ENCODE measurements around the gene BPIFB1. TPM values are rescaled to one million over a fixed set of nuclear protein-coding genes. Genes with fewer than 3 reads are reported as not detected.

The BPIFB1 gene, protein sequence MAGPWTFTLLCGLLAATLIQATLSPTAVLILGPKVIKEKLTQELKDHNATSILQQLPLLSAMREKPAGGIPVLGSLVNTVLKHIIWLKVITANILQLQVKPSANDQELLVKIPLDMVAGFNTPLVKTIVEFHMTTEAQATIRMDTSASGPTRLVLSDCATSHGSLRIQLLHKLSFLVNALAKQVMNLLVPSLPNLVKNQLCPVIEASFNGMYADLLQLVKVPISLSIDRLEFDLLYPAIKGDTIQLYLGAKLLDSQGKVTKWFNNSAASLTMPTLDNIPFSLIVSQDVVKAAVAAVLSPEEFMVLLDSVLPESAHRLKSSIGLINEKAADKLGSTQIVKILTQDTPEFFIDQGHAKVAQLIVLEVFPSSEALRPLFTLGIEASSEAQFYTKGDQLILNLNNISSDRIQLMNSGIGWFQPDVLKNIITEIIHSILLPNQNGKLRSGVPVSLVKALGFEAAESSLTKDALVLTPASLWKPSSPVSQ
- total RNA-seq (under 1 TPM in 2 of 5 donors, not detected in 3; 0.16 to 0.76 TPM), total RNA-seq (0 to 0.13 (median 0) reads per million in 29 experiments)
- total RNA-seq (2013) = not detected

DNA sequence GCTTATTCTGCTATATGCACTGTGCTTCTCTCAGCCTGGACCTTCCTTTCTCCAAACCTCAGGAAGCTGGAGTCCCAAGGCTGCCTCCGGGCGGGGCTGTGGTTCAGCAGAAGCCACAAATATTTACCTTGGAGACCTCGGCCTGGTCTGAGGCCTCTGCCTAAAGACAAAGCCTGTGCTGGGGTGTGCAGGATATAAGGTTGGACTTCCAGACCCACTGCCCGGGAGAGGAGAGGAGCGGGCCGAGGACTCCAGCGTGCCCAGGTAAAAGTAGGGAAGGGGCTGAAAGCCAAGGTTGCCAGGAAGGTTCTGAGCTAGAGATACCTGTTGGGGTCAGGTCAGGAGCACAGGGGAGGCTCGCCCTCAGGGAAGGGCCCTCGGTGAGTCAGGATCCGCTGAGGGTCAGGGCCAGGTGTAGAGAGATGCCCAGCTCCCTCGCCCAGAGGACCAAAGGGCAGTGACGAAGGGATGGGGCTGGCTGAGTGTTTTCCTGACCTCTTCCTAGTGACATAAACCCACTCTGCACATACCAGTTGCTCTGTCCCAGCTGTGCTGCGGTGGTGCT is at the start of gene BPIFB1:
Gene BPIFB1, plus strand, starts transcription at position 224 of the 565 bp plus-strand sequence. CDS start 2,860 bp downstream, outside the sequence.
- CTCF ChIA-PET = no interaction called here
- WGBS (ENCODE audit: insufficient coverage) = 100% methylated on average over 4 of the region's 13 CpGs
- peaks cover 0 to 50% of the 10 kb centered on the region in 2 experiments for H3K27me3 ChIP-seq (replicated peaks in 1 of 2; ENCODE audit: control insufficient read depth in 2 of 2, extremely low read depth in 1 of 2, insufficient read depth in 2 of 2, low read length in 1 of 2)
- Mint-ChIP-seq H3K27ac (no peak within 1 kb of the TSS), H3K4me3 (no peak within 1 kb of the TSS), H3K27me3 (peaks cover 12 to 34% of the 10 kb centered on the region in 2 donors), H3K36me3 (no peaks in the 10 kb centered on the region), H3K9me3 (no peaks in the 10 kb centered on the region), H3K4me1 (no peaks in the 10 kb centered on the region)
- no peaks in the 10 kb centered on the region for H3K36me3 ChIP-seq (ENCODE audit: control insufficient read depth in 2 of 2, extremely low read depth in 1 of 2, insufficient read depth in 1 of 2, low read length in 1 of 2)
- H3K27ac ChIP-seq (ENCODE audit: low read length) = no peak within 1 kb of the TSS
- ATAC-seq (replicated peaks in 1 of 4) = no peak
- POLR2A ChIA-PET = no interaction called here
- DNase-seq = no peak
- H3K9me3 ChIP-seq = no peaks in the 10 kb centered on the region
- no peak within 1 kb of the TSS for H3K4me3 ChIP-seq (ENCODE audit: control insufficient read depth in 1 of 2, extremely low read depth in 1 of 2, low read length in 1 of 2)
- H3K4me1 ChIP-seq (ENCODE audit: control insufficient read depth in 1 of 2, extremely low read depth in 1 of 2, insufficient read depth in 2 of 2, low read length in 2 of 2) = no peaks in the 10 kb centered on the region

DNA sequence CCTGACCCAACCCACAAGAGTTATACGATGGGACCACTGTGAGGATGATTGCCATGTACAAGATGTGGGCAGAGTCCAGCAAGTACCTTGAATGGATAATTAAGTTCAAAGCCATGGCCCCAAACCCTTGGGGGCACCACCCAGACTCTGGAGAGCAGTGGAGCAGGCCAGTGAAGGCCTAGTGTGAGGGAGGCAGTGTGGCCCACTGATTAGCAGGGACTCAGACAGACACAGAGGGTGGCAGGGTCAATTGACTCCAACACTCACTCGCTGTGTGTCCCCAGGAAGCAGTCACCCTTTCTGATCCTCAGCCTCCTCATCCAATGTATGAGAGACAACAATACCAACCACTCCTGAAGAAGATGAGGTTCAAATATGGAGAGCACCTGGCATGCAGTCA is 49.0 kb upstream of the BPIFB1 start:
- POLR2A ChIA-PET = no interaction called here
- H3K9me3 Mint-ChIP-seq = no peaks in the 10 kb centered on the region
- no peak for DNase-seq

DNA sequence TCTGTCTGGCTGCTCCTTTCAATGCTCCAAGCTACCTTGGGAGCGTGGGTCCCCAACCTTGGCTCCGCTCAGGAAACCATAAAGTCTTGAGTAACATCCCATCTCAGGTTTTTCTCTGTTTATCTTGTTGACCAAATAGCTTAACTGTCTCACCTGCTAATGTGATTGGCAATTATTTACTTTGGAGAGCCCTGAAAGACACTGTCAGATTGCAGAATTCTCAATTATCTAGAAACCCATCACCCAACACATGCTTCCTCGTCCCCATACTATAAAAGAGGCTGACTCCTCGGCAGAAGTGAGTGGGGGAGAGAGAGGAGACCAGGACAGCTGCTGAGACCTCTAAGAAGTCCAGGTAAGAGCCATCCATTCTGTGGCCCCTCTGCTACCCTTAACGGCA is 47.3 kb upstream of the BPIFB1 start, which contains the start of gene BPIFA1:
Gene BPIFA1, plus strand, starts transcription at position 301 of the 400 bp plus-strand sequence. CDS start 1,716 bp downstream, outside the sequence.
- POLR2A ChIA-PET = no interaction called here
- 86% methylated on average over 1 of the region's 5 CpGs for WGBS (ENCODE audit: insufficient coverage)

More for the DNA sequence above, 49.0 kb upstream of the BPIFB1 start:
- CTCF ChIA-PET = no interaction called here
- Mint-ChIP-seq H3K36me3 (no peaks in the 10 kb centered on the region), H3K4me1 (peaks cover 5 to 13% (median 10%) of the 10 kb centered on the region in 3 donors), H3K27ac (no peak overlapping the region), H3K27me3 (peaks cover 4 to 21% of the 10 kb centered on the region in 2 donors), H3K4me3 (no peak overlapping the region)
- WGBS (ENCODE audit: insufficient coverage) = no CpG with 5 or more reads among the region's 2 CpGs
- H3K4me3 ChIP-seq (ENCODE audit: control insufficient read depth in 1 of 2, extremely low read depth in 1 of 2, low read length in 1 of 2) = no peak overlapping the region
- H3K4me1 ChIP-seq (ENCODE audit: control insufficient read depth in 1 of 2, extremely low read depth in 1 of 2, insufficient read depth in 2 of 2, low read length in 2 of 2) = no peaks in the 10 kb centered on the region
- H3K9me3 ChIP-seq = no peaks in the 10 kb centered on the region
- H3K27ac ChIP-seq (ENCODE audit: low read length) = no peak overlapping the region
- no peak for ATAC-seq (replicated peaks in 1 of 4)
- H3K36me3 ChIP-seq (ENCODE audit: control insufficient read depth in 2 of 2, extremely low read depth in 1 of 2, insufficient read depth in 1 of 2, low read length in 1 of 2) = no peaks in the 10 kb centered on the region
- peaks cover 2 to 37% of the 10 kb centered on the region in 2 experiments for H3K27me3 ChIP-seq (replicated peaks in 1 of 2; ENCODE audit: control insufficient read depth in 2 of 2, extremely low read depth in 1 of 2, insufficient read depth in 2 of 2, low read length in 1 of 2)

DNA sequence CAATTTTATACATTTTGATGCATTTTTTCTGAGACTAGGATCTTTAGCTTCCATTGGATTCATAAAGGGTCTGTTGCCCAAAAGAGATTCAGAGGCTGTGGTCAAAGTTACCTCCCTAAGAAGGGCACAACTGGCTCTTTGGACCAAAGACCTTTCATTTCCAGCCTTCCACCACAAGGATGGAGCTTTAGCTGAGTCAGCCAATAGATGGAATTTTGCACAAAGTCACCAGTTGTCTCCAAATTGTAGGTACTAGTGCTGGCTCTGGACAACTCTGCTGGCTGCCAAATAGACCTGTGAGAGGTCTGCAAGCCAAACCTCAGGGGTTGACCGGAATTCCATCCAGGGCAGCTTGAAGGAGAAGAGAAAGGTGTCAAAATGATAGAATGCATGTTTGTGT is 46.7 kb upstream of the BPIFB1 start:
- ATAC-seq (replicated peaks in 1 of 4) (no peak), DNase-seq (no peak)
- CTCF ChIA-PET = interaction anchor here in 1 of 2 donors (0.7 kb wide), 1 partner anchor 1452 kb away, joined by 3 read pairs; no protein-coding TSS in a partner anchor
- Mint-ChIP-seq H3K36me3 (no peaks in the 10 kb centered on the region), H3K27me3 (peaks cover 14 to 30% of the 10 kb centered on the region in 2 donors), H3K9me3 (no peaks in the 10 kb centered on the region), H3K4me3 (no peak overlapping the region), H3K4me1 (peaks cover 5 to 13% (median 10%) of the 10 kb centered on the region in 3 donors), H3K27ac (no peak overlapping the region)
- Histone ChIP-seq H3K27ac (ENCODE audit: low read length) (no peak overlapping the region), H3K36me3 (ENCODE audit: control insufficient read depth in 2 of 2, extremely low read depth in 1 of 2, insufficient read depth in 1 of 2, low read length in 1 of 2) (no peaks in the 10 kb centered on the region), H3K9me3 (no peaks in the 10 kb centered on the region), H3K4me1 (ENCODE audit: control insufficient read depth in 1 of 2, extremely low read depth in 1 of 2, insufficient read depth in 2 of 2, low read length in 2 of 2) (no peaks in the 10 kb centered on the region), H3K4me3 (ENCODE audit: control insufficient read depth in 1 of 2, extremely low read depth in 1 of 2, low read length in 1 of 2) (no peak overlapping the region), H3K27me3 (replicated peaks in 1 of 2; ENCODE audit: control insufficient read depth in 2 of 2, extremely low read depth in 1 of 2, insufficient read depth in 2 of 2, low read length in 1 of 2) (peaks cover 2 to 32% of the 10 kb centered on the region in 2 experiments)
- WGBS (ENCODE audit: insufficient coverage) = no CpG with 5 or more reads among the region's 1 CpG
- POLR2A ChIA-PET = no interaction called here

More for the DNA sequence above, 47.3 kb upstream of the BPIFB1 start, which contains the start of gene BPIFA1:
- Mint-ChIP-seq H3K36me3 (no peaks in the 10 kb centered on the region), H3K4me1 (peaks cover 5 to 13% (median 10%) of the 10 kb centered on the region in 3 donors), H3K27ac (no peak within 1 kb of the TSS), H3K4me3 (no peak within 1 kb of the TSS), H3K27me3 (peaks cover 14 to 30% of the 10 kb centered on the region in 2 donors), H3K9me3 (no peaks in the 10 kb centered on the region)
- no peak for DNase-seq
- CTCF ChIA-PET = no interaction called here
- Histone ChIP-seq H3K27ac (ENCODE audit: low read length) (no peak within 1 kb of the TSS), H3K27me3 (replicated peaks in 1 of 2; ENCODE audit: control insufficient read depth in 2 of 2, extremely low read depth in 1 of 2, insufficient read depth in 2 of 2, low read length in 1 of 2) (peaks cover 2 to 36% of the 10 kb centered on the region in 2 experiments), H3K4me1 (ENCODE audit: control insufficient read depth in 1 of 2, extremely low read depth in 1 of 2, insufficient read depth in 2 of 2, low read length in 2 of 2) (no peaks in the 10 kb centered on the region), H3K9me3 (no peaks in the 10 kb centered on the region), H3K4me3 (ENCODE audit: control insufficient read depth in 1 of 2, extremely low read depth in 1 of 2, low read length in 1 of 2) (no peak within 1 kb of the TSS), H3K36me3 (ENCODE audit: control insufficient read depth in 2 of 2, extremely low read depth in 1 of 2, insufficient read depth in 1 of 2, low read length in 1 of 2) (no peaks in the 10 kb centered on the region)
- no peak for ATAC-seq (replicated peaks in 1 of 4)

DNA sequence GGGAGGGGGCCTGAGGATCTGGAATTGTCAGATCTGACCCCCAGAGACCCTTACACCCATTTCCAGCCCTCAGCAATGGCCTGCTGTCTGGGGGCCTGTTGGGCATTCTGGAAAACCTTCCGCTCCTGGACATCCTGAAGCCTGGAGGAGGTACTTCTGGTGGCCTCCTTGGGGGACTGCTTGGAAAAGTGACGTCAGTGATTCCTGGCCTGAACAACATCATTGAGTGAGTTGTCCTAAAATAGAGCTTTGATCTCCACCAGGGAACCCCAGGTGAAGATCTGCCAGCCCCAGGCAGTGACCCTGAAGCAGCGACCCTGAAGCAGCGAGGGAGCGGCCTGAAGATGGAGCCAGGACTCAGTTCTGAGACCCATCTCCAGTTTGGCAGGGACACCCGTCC is 45.0 kb upstream of the BPIFB1 start:
- ChIA-PET POLR2A (no interaction called here), CTCF (no interaction called here)
- H3K9me3 ChIP-seq = no peaks in the 10 kb centered on the region
- H3K4me3 Mint-ChIP-seq = no peak overlapping the region
- no peaks in the 10 kb centered on the region for H3K9me3 Mint-ChIP-seq
- H3K27me3 ChIP-seq (replicated peaks in 1 of 2; ENCODE audit: control insufficient read depth in 2 of 2, extremely low read depth in 1 of 2, insufficient read depth in 2 of 2, low read length in 1 of 2) = peaks cover 2 to 25% of the 10 kb centered on the region in 2 experiments
- no peak overlapping the region for H3K27ac Mint-ChIP-seq
- ATAC-seq (replicated peaks in 1 of 4) = no peak
- H3K36me3 Mint-ChIP-seq = no peaks in the 10 kb centered on the region
- H3K27me3 Mint-ChIP-seq = peaks cover 22 to 28% of the 10 kb centered on the region in 2 donors
- no peak overlapping the region for H3K27ac ChIP-seq (ENCODE audit: low read length)
- WGBS (ENCODE audit: insufficient coverage) = 79% methylated on average over 6 of the region's 6 CpGs
- DNase-seq = no peak
- no peaks in the 10 kb centered on the region for H3K4me1 ChIP-seq (ENCODE audit: control insufficient read depth in 1 of 2, extremely low read depth in 1 of 2, insufficient read depth in 2 of 2, low read length in 2 of 2)
- H3K4me1 Mint-ChIP-seq = peaks cover 0 to 3% (median 2%) of the 10 kb centered on the region in 3 donors
- H3K36me3 ChIP-seq (ENCODE audit: control insufficient read depth in 2 of 2, extremely low read depth in 1 of 2, insufficient read depth in 1 of 2, low read length in 1 of 2) = no peaks in the 10 kb centered on the region
- H3K4me3 ChIP-seq (ENCODE audit: control insufficient read depth in 1 of 2, extremely low read depth in 1 of 2, low read length in 1 of 2) = no peak overlapping the region

DNA sequence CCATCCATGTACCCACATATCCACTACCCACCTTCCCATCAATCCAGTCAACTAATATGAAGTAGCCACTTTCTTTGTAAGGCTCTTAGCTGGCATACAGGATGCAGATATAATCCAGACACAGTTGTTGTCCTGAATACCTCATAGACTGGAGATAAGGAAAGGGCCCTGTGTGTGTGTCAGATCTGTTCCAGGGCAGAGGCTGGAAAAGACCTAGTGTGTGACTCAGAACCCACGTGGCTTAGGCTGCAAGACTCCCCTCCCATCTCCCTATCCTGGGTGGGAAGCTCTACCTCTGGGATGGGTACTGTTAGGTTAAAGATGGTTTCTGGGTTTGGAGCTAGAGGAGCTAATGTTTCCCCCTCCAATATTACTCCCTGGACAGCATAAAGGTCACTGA is 43.6 kb upstream of the BPIFB1 start:
- peaks cover 22 to 26% of the 10 kb centered on the region in 2 donors for H3K27me3 Mint-ChIP-seq
- CTCF ChIA-PET = no interaction called here
- ATAC-seq (replicated peaks in 1 of 4) = no peak

More for the DNA sequence above, 43.6 kb upstream of the BPIFB1 start:
- no peak overlapping the region for H3K4me3 ChIP-seq (ENCODE audit: control insufficient read depth in 1 of 2, extremely low read depth in 1 of 2, low read length in 1 of 2)
- Mint-ChIP-seq H3K4me1 (no peaks in the 10 kb centered on the region), H3K36me3 (no peaks in the 10 kb centered on the region), H3K4me3 (no peak overlapping the region), H3K9me3 (no peaks in the 10 kb centered on the region), H3K27ac (no peak overlapping the region)
- no peaks in the 10 kb centered on the region for H3K9me3 ChIP-seq
- no peaks in the 10 kb centered on the region for H3K36me3 ChIP-seq (ENCODE audit: control insufficient read depth in 2 of 2, extremely low read depth in 1 of 2, insufficient read depth in 1 of 2, low read length in 1 of 2)
- POLR2A ChIA-PET = no interaction called here
- peaks cover 2 to 23% of the 10 kb centered on the region in 2 experiments for H3K27me3 ChIP-seq (replicated peaks in 1 of 2; ENCODE audit: control insufficient read depth in 2 of 2, extremely low read depth in 1 of 2, insufficient read depth in 2 of 2, low read length in 1 of 2)
- no peak overlapping the region for H3K27ac ChIP-seq (ENCODE audit: low read length)
- no peaks in the 10 kb centered on the region for H3K4me1 ChIP-seq (ENCODE audit: control insufficient read depth in 1 of 2, extremely low read depth in 1 of 2, insufficient read depth in 2 of 2, low read length in 2 of 2)
- no peak for DNase-seq
- WGBS (ENCODE audit: insufficient coverage) = no CpG with 5 or more reads among the region's 1 CpG

Data from T-cell (primary cell).